GM15510 (cell line): Measurements from ENCODE around the gene WFS1.

ENCODE experiments used
- POLR2A ChIP-seq: IDR thresholded peaks from 3 replicates; pipeline ENCODE4 v1.6.1; 2011; ENCODE audit warnings: borderline replicate concordance; ENCODE audit not compliant: insufficient read length; ENCODE audit errors: extremely low read depth

WFS1 gene

DNA sequence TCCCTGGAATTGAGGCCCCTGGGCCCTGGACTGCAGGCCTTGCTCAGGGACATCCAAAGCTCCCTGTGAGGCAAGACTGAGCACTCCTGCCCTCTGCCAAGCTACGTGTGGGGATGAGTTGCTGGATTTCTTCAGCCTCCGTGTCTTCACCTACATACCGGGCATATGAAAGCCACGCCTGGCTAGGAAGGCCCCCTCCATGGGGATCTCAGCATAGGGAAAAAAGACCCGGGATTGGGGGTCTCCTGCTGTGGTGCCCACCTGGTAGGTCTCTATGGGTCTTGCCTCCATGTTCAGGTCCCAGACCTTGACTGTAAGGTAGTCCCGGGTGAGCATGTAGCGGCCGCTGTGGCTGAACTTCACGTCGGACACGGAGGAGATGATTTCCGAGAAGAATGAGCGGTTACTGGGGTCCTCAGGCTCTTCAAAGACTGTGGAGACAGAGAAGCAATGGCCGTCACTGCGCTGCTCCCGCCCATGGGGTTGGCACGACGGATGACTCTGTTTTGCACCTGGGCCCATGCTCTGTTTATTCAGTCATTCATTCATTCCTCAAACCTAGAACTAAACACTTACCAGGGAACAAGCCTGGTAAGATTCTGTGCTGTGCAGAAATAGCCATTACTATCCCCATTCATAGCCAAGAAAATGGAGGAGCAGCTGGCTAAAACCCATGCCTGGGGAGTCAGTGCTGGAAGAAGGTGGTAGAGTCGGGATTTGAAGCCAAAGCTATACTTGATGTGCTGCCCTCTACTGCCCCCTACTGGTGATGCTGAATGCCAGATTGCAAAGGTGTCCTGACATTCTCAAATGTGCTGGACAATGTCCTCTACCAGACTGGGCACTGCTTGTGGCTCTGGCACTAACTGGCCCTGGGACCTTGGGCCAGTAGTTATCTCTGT lies 63.9 kb downstream of the WFS1 start:
- no peak for TF ChIP-seq POLR2A

DNA sequence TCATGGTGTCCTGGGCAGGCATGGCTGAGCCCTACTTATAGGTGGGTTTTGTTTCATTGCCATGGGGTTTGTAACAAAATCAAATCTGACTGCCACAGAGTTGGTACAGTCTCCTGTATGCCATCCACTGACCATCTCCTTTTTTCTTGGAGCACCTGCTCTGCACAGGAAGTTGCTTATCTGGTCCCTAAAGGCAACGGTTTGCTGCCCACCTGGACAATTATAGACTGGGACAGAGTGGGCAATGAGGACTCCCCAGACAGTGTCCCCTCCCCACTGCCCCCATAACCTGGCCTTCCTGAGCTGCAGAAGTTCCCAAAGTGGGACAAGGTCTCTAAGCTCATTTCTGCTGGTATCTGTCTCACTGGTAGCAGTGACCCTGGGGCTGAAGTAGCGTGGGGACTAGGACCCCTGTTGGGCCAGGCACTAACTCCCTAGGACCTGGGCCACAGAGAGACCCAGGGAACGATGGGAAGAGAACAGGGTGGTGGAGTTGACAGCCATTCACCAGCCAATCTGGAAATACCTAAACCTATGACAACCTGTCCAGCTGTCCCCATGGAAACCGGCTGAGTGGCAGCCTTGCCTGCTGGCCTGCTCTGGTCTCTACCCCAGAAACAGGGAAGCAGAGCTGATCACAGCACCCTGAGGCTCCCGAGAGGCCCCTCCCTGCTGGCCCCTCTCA lies 64.7 kb downstream of the WFS1 start:
- TF ChIP-seq POLR2A: no peak

GRCh38 chr4:6335040-6335590 lies 65.5 kb downstream of the WFS1 start:
- TF ChIP-seq POLR2A: no peak

DNA sequence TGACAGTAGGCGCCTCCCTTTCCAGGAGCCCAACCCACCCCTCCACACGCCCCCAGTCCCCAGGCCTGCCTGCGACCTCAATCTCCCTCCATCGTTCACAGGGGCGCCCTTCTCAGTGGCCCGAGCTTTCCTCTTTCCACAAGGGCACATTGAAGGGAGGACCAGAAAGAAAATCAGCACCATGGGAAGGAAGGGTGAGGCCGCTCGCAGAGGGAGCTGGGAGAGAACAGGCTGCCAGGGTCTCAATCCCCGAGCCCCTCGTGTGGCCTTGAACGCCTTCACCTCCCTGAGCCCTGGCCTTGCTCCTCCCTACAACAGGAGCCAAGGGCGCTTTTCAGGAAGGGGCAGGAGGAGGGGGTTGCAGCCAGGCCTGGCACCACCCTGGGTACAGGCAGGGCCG lies 66.5 kb downstream of the WFS1 start:
- no peak for TF ChIP-seq POLR2A

DNA sequence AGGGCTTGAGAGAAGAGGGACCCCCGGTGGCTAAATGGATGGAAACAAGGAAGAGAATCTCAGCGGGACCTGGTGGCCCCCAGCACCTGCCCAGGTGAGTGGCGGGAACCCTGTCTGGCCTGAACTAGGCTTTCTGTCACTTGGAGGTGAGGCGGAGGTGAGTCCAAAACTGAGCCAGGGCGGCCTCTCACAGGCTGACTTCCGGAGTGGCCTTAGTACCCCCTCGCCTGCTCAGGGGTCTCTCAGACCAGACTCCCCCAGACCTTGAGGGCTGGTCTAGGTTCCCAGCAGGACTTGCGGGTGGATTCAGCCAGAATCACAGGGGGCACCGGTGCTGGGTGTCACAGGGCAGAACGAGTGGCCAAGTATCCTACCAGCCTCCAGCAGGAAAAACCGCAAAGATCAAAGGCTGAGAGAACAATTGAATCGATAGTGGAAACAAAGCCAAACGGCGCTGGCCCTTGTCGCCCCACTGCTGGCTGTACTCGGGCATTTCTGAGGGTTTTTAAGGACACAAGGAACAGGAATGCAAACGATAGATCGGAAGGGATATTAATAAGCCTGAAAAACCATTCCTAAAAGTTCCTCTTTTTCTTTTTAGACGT lies 67.8 kb downstream of the WFS1 start:
- no peak for TF ChIP-seq POLR2A

- no peak for TF ChIP-seq POLR2A
Observed at GRCh38 chr4:6338175-6338950, 68.7 kb downstream of the WFS1 start.

DNA sequence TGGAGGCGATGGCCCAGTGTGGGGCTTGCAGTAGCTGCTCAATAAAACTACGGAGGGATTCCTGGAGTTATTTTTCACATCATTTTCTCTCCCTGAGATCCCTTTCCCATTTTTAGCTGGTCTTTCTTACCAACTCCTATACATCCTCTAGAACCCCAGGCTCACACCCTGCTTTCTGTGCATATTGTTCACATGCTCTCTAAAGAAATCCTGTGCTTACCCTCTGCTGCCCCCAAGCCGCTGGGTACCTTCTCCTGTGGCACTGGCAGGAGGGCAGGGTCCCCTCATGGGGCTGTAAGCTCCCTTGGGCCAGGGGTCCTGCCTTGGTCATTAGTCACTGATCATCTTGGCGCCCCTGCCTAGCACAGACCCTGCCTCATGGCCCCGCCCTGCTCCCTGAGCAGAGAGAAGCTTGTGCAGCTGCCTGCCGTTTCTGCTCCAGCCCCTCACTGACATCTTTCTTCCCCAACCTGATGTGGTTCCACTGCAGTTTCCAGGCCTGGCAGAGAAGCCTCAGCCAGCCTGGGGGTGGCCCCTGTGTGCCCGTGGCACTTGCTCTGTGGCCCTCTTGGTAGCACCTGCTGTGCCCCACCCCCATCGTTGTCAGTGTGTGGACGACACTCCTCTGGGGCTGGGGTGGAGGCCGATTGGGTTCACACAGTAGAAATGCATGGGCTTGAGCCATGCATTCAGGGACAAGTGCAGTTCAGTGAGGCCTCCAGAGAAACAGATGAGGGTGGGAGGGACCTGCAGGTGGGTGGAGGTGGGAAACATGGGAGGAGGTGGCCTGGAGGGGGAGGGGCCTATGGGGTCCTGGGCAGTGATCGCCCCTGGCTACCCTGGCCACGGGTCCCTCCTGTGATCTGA lies 69.5 kb downstream of the WFS1 start:
- no peak for TF ChIP-seq POLR2A

GRCh38 chr4:6339818-6340445 lies 70.3 kb downstream of the WFS1 start:
- TF ChIP-seq POLR2A: no peak

DNA sequence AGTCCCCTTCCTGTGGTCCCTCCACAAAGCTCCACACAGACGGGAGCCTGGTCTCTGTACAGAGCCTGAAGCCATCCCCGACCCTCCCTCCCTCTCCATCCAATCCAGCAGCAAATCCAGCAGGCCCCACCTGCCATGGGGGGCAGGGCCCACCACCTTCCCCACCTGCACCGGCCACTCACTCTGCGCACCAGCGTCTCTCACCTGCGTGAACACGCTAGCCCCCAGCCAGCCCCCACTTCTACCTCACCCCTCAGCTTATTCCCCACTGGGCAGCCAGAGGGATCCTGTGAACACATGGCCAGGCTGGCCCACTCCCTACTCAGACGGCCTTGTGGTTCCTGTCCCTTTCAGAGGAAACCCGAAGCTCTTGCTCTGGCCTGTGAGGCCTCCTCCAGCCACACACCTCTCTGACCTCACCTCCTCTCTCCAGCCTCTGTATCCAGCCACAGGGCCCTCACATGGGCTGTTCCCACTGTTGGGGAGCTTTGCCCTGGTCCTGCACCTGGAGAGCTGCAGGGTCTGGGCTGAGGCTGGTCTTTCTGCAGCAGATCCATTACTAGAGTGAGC lies 70.9 kb downstream of the WFS1 start:
- TF ChIP-seq POLR2A: no peak

DNA sequence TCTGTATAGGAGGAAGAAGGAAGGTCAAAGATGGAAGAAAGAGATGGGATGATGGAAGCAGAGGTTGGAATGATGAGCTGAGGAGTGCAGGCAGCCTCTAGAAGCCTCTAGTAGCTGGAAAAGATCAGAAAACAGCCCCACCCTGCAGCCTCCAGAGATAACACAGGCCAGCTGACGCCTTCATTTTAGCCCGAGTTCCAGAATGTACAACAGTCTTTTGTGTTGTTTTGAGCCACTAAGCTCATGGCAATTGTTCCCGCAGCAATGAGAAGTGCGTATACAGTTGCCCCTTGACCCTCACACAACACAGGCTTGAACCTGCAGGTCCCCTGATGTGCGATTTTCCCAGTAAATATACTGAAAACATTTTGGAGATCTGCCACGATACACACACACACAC lies 72.0 kb downstream of the WFS1 start:
- no peak for TF ChIP-seq POLR2A

DNA sequence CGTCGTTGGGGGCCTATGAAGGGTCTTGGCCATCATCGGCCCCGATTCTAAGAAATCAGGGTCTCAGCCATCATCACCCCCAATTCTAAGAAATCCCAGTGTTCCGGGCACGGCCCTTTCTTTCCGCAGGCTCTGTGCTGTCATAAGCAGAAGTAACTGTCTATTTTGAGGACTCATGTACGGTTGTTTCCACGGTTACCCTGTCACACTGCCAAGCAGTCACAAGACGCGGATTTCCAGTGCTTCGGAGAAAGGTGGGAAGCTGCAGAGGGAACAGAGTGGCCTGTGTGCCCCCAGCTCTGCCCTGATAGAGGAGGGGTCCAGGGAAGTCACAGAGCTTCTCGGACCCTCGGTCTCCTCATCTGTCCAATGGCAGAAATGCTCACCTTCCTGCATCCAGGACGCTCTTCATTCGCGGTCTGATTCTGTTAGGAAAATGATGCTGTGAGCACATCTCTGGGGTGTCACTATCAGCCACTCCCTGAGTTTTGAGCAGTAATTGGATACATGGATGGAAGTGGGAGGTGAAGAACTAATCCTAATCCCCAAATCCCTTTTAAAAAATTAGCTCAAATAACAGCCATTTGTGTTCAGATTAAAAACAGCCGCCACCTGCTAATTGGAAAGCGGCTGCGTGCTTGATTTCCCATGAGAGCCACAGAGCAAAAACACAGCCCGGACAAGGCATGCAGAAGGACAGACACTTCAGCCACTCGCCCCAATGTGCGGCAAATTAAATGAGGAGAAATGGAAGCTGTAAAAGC lies 73.1 kb downstream of the WFS1 start:
- TF ChIP-seq POLR2A: no peak

DNA sequence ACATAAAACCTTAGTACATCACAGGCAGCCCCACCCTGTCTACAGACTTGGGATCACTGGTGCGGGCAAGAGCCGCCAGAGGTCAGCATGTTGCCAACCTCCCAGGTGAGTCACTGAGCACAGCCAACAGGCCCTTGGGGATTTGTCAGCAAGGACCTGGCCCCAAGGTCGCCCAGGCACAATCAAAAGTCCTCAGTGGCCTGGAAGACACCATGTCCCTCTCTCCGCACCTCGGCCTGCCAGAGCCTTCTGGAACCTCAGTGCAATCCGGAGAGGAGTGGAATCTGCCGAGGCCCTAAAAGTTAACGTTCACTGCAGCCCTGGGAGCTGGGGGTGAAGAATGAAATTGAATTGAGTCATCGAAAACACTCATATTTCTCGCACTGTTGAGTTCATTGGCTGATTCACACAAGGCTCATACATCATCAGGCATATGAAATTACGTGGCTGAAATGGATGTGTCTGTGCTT lies 74.3 kb downstream of the WFS1 start:
- no peak for TF ChIP-seq POLR2A

DNA sequence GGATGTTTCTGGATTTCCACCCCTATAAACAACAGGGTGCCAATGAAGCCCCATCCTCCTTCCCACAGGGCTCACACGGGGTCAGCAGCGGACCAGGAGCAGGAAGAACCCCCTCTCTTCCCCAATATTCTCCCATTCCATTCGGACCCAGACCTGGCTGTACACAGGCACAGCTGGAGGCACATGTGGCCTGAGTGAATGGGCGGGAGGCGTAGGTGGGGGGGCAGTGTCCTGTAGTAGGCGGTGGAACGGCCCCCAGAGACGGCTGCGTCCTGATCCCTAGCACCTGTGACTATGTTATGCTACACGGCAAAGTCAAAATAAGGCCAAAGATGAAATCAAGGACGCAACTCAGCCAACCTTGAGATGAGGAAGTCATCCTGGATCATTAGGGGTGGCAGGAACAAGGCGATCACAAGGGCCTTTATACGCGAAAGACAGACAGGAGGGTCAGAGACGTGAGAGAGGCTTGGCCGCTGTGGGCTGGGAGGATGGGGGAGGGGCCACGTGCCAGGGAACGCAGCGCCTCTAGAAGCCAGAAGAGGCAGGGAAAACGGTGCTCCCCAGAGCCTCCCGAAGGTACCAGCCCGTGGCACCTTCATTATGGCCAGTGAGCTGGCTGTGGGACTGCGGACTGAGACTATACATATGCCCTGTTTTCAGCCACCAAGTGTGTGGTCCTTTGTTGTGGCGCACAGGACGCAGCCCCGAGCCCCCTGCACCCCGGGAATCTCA lies 75.6 kb downstream of the WFS1 start:
- TF ChIP-seq POLR2A: no peak
